Tibial nerve (tissue), 4 donors: ENCODE measurements around the gene KIF18A. TPM values are rescaled to one million over a fixed set of nuclear protein-coding genes. Genes with fewer than 3 reads are reported as not detected.

Experiments used
- DNase-seq, 2 donors: peaks; one replicate each; pipeline ENCODE4 v3.0.0-alpha.2; 2019; ENCODE audit warnings: low spot score in 2 of 2
- H3K27ac ChIP-seq, 4 donors: fragments of 200-600 bp; sonication (generic) in 3 of 4; one replicate each; pipeline ENCODE4 v1.5.1; 2017 to 2019; ENCODE audit warnings: mild to moderate bottlenecking in 1 of 4
- H3K27me3 ChIP-seq, 2 donors: fragments of 200-600 bp; sonication (generic) in 1 of 2; one replicate each; pipeline versions ENCODE4 v1.5.1 to v1.6.0; 2017 to 2019
- H3K36me3 ChIP-seq, 3 donors: fragments of 200-600 bp; sonication (generic); one replicate each; pipeline ENCODE4 v1.5.1; 2018 to 2019
- H3K4me1 ChIP-seq, 4 donors: fragments of 200-600 bp; sonication (generic) in 3 of 4; one replicate each; pipeline ENCODE4 v1.5.1; 2017 to 2019
- H3K4me3 ChIP-seq, 4 donors: fragments of 200-600 bp; sonication (generic) in 3 of 4; one replicate each; pipeline ENCODE4 v1.5.1; 2017 to 2019; ENCODE audit warnings: mild to moderate bottlenecking in 1 of 4, moderate library complexity in 1 of 4
- H3K9me3 ChIP-seq, 4 donors: fragments of 200-600 bp; sonication (generic) in 3 of 4; one replicate each; pipeline ENCODE4 v1.5.1; 2017 to 2019
- CTCF ChIP-seq, 5 experiments: fragments of 200-600 bp in 3 of 5; fragments of 450-650 bp in 2 of 5; sonication (generic) in 3 of 5; IDR thresholded peaks; one replicate each; pipeline ENCODE4 v1.5.1; 2016 to 2019; ENCODE audit warnings: antibody characterized with exemption in 5 of 5, mild to moderate bottlenecking in 3 of 5, moderate library complexity in 2 of 5
- EP300 ChIP-seq, 2 donors: sonication (generic); formaldehyde crosslinking; IDR thresholded peaks; one replicate each; pipeline ENCODE4 v1.6.1; 2017; ENCODE audit warnings: antibody characterized with exemption in 2 of 2, mild to moderate bottlenecking in 1 of 2
- POLR2A ChIP-seq, 2 donors: fragments of 450-650 bp; IDR thresholded peaks; one replicate each; pipeline ENCODE4 v1.6.1; 2017; ENCODE audit warnings: antibody characterized with exemption in 2 of 2, mild to moderate bottlenecking in 2 of 2, moderate library complexity in 2 of 2
- WGBS, 2 donors: methylation state at CpG; one replicate each; pipeline ENCODE4 v1.1.5; 2018; 5-methylcytosine and 5-hydroxymethylcytosine counted together
- total RNA-seq, 4 donors: library from RNA; depleted of rRNA; stranded (reverse); fragments of >200 nt; gene quantifications; one replicate each; pipeline ENCODE4 v1.1.0, GENCODE V29; 2016

Gene KIF18A
- total RNA-seq, 4 donors from 2014 or later = 0.22 to 0.63 (median 0.60) TPM; not detected in 1

- no peak for DNase-seq
- Histone ChIP-seq H3K36me3 (no peaks in the 10 kb centered on the region), H3K4me3 (no peak overlapping the region), H3K9me3 (no peaks in the 10 kb centered on the region), H3K27ac (no peak overlapping the region), H3K27me3 (no peaks in the 10 kb centered on the region), H3K4me1 (no peaks in the 10 kb centered on the region)
- 46 to 47% methylated on average over 2 of the region's 2 CpGs for WGBS, 2 donors
- TF ChIP-seq EP300 (IDR thresholded peaks at IDR 0.05) (no peak), CTCF (IDR thresholded peaks at IDR 0.05) (no peak), POLR2A (IDR thresholded peaks at IDR 0.05) (no peak)
These were observed 35.6 kb downstream of the KIF18A start for GRCh38 chr11:28072321-28072720.

- WGBS, 2 donors = 97 to 98% methylated on average over 1 of the region's 1 CpG
- TF ChIP-seq POLR2A (IDR thresholded peaks at IDR 0.05) (no peak), CTCF (IDR thresholded peaks at IDR 0.05) (no peak), EP300 (IDR thresholded peaks at IDR 0.05) (no peak)
- no peaks in the 10 kb centered on the region for H3K27me3 ChIP-seq
These were observed 36.7 kb downstream of the KIF18A start for GRCh38 chr11:28071305-28071704.

GRCh38 chr11:28058333-28058732, 49.6 kb downstream of the KIF18A start:
- Histone ChIP-seq H3K27ac (no peak overlapping the region), H3K36me3 (no peaks in the 10 kb centered on the region), H3K27me3 (no peaks in the 10 kb centered on the region), H3K9me3 (no peaks in the 10 kb centered on the region), H3K4me1 (no peaks in the 10 kb centered on the region), H3K4me3 (no peak overlapping the region)
- DNase-seq = no peak
- no peak for TF ChIP-seq POLR2A (IDR thresholded peaks at IDR 0.05)
- no peak for TF ChIP-seq CTCF (IDR thresholded peaks at IDR 0.05)
- TF ChIP-seq EP300 (IDR thresholded peaks at IDR 0.05) = no peak

More at GRCh38 chr11:28071305-28071704, 36.7 kb downstream of the KIF18A start:
- DNase-seq = no peak
- Histone ChIP-seq H3K4me3 (no peak overlapping the region), H3K9me3 (no peaks in the 10 kb centered on the region), H3K36me3 (no peaks in the 10 kb centered on the region), H3K4me1 (no peaks in the 10 kb centered on the region), H3K27ac (no peak overlapping the region)

GRCh38 chr11:28054821-28055220, 53.1 kb downstream of the KIF18A start:
- H3K27me3 ChIP-seq = no peaks in the 10 kb centered on the region
- WGBS, 2 donors = 92 to 96% methylated on average over 2 of the region's 2 CpGs
- H3K4me3 ChIP-seq = no peak overlapping the region
- no peaks in the 10 kb centered on the region for H3K9me3 ChIP-seq
- no peak for DNase-seq
- no peak overlapping the region for H3K27ac ChIP-seq
- H3K4me1 ChIP-seq = no peaks in the 10 kb centered on the region
- no peaks in the 10 kb centered on the region for H3K36me3 ChIP-seq
- no peak for TF ChIP-seq POLR2A (IDR thresholded peaks at IDR 0.05)
- no peak for TF ChIP-seq CTCF (IDR thresholded peaks at IDR 0.05)
- TF ChIP-seq EP300 (IDR thresholded peaks at IDR 0.05) = no peak

- H3K36me3 ChIP-seq = no peaks in the 10 kb centered on the region
- DNase-seq = no peak
- H3K27ac ChIP-seq = no peak overlapping the region
- no peak overlapping the region for H3K4me3 ChIP-seq
- WGBS, 2 donors = 59 to 62% methylated on average over 5 of the region's 5 CpGs
- H3K9me3 ChIP-seq = no peaks in the 10 kb centered on the region
- no peaks in the 10 kb centered on the region for H3K27me3 ChIP-seq
- H3K4me1 ChIP-seq = no peaks in the 10 kb centered on the region
- TF ChIP-seq POLR2A (IDR thresholded peaks at IDR 0.05) (no peak), EP300 (IDR thresholded peaks at IDR 0.05) (no peak), CTCF (IDR thresholded peaks at IDR 0.05) (no peak)
These were observed 58.4 kb downstream of the KIF18A start for GRCh38 chr11:28049338-28050216.
